Measurements from ENCODE around the gene RABGEF1. TPM values are rescaled to one million over a fixed set of nuclear protein-coding genes. Genes with fewer than 3 reads are reported as not detected.

The RABGEF1 gene
- total and polyA plus RNA-seq, 2 of the 8 experiments (the other 6 are each of a cell fraction or from before 2014, with no cell fraction given): 10.2 to 18.0 TPM

DNA sequence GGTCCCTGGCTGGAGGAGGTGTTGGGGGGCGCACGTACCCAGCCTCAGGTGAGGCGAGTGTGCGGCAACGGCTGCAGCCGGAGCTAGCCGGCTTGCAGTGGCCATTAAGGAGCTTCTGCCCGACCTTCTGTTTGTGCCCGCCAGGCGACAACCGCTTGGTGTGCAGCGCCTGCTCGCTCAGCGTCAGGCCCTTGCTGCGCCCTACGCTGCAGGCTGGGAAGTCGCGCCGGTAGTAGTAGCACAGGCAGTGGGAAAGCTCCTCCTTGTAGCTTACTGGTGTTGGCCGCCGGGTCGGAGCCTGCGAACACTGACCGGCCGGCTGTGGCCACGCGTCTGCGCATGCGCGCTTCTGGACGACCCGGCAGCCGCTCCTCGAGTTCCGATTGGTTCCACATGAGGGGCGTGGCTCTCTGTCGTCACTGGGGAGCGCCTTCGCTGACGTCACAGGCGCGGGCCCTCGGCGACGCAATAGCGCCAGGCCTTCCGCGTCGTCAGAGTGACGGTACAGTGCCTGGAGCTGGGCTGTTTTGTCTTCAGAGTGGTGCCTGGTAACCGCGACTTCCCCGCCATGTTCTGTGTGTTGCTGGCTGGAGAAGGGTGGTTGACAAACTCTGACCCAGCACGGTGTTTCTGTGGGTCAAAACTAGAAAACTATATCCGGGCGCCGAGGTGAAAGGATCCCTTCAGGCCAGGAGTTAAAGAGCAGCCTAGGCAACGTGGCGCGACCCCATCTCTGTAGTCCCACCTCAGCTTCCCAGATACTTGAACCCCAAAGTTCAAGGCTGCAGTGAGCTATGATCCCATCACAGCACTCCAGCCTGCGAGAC, 104.2 kb downstream of the RABGEF1 start (continued):
- peak; percentile 73; the same call in 1 of the 2 replicates for TF ChIP-seq BRCA1 (IDR thresholded peaks at IDR 0.05; ENCODE audit: low read depth, low read length)
- TF ChIP-seq, protein P1, sequence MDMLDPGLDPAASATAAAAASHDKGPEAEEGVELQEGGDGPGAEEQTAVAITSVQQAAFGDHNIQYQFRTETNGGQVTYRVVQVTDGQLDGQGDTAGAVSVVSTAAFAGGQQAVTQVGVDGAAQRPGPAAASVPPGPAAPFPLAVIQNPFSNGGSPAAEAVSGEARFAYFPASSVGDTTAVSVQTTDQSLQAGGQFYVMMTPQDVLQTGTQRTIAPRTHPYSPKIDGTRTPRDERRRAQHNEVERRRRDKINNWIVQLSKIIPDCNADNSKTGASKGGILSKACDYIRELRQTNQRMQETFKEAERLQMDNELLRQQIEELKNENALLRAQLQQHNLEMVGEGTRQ (IDR thresholded peaks at IDR 0.05; ENCODE audit: low read length): no peak
- TF ChIP-seq TBP (IDR thresholded peaks at IDR 0.05; ENCODE audit: low read depth, low read length): peak; percentile 96
- TF ChIP-seq, protein P2, sequence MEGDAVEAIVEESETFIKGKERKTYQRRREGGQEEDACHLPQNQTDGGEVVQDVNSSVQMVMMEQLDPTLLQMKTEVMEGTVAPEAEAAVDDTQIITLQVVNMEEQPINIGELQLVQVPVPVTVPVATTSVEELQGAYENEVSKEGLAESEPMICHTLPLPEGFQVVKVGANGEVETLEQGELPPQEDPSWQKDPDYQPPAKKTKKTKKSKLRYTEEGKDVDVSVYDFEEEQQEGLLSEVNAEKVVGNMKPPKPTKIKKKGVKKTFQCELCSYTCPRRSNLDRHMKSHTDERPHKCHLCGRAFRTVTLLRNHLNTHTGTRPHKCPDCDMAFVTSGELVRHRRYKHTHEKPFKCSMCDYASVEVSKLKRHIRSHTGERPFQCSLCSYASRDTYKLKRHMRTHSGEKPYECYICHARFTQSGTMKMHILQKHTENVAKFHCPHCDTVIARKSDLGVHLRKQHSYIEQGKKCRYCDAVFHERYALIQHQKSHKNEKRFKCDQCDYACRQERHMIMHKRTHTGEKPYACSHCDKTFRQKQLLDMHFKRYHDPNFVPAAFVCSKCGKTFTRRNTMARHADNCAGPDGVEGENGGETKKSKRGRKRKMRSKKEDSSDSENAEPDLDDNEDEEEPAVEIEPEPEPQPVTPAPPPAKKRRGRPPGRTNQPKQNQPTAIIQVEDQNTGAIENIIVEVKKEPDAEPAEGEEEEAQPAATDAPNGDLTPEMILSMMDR (IDR thresholded peaks at IDR 0.05; ENCODE audit: control extremely low read depth in 1 of 3, insufficient read depth in 1 of 3, low read depth in 1 of 3, low read length in 3 of 3): peak in 1 of 3 experiments; percentile 17; a peak in 1 of 4 replicates
- no peak for TF ChIP-seq RNF2 (IDR thresholded peaks at IDR 0.05; ENCODE audit: borderline replicate concordance, low read depth, low read length, missing control alignments, poor library complexity, severe bottlenecking)
- no peak for TF ChIP-seq TEAD4 (IDR thresholded peaks at IDR 0.05; ENCODE audit: low read depth, low read length)
- TF ChIP-seq EZH2 (IDR thresholded peaks at IDR 0.05; ENCODE audit: low read depth, low read length, severe bottlenecking): no peak
- TF ChIP-seq BACH1 (IDR thresholded peaks at IDR 0.05; ENCODE audit: low read length): no peak
- TF ChIP-seq EP300 (IDR thresholded peaks at IDR 0.05; ENCODE audit: borderline replicate concordance in 1 of 2, low read depth in 2 of 2, low read length in 2 of 2): peak in 1 of 2 experiments; percentile 82; a peak in 1 of 3 replicates
- TF ChIP-seq, protein P3, sequence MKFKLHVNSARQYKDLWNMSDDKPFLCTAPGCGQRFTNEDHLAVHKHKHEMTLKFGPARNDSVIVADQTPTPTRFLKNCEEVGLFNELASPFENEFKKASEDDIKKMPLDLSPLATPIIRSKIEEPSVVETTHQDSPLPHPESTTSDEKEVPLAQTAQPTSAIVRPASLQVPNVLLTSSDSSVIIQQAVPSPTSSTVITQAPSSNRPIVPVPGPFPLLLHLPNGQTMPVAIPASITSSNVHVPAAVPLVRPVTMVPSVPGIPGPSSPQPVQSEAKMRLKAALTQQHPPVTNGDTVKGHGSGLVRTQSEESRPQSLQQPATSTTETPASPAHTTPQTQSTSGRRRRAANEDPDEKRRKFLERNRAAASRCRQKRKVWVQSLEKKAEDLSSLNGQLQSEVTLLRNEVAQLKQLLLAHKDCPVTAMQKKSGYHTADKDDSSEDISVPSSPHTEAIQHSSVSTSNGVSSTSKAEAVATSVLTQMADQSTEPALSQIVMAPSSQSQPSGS (IDR thresholded peaks at IDR 0.05; ENCODE audit: low read length): peak; percentile 95
